Breast epithelium (tissue), 3 donors: Measurements from ENCODE around the gene SRRT.

Source experiments
- POLR2A ChIP-seq: fragments of 450-650 bp; IDR thresholded peaks from one replicate; pipeline ENCODE4 v1.6.1; 2016; ENCODE audit warnings: antibody characterized with exemption, mild to moderate bottlenecking, moderate library complexity
- POLR2AphosphoS5 ChIP-seq, 3 donors: sonication (generic); formaldehyde crosslinking; IDR thresholded peaks; one replicate each; pipeline ENCODE4 v1.6.1; 2017; ENCODE audit warnings: antibody characterized with exemption in 3 of 3

- no peak for TF ChIP-seq POLR2AphosphoS5 (IDR thresholded peaks at IDR 0.05)
- no peak for TF ChIP-seq POLR2A
Measured at GRCh38 chr7:100900978-100901377, 26.1 kb downstream of the SRRT start.
